ENCODE results near the gene PIP5K1B.

GRCh38 chr9:69054989-69055388 lies 349.9 kb downstream of the PIP5K1B start:
- TF ChIP-seq POLR2AphosphoS5 (IDR thresholded peaks at IDR 0.05; ENCODE audit: borderline replicate concordance, low read depth, low read length) (no peak), EZH2 (IDR thresholded peaks at IDR 0.05) (no peak), FOXP2 (optimal IDR thresholded peaks at IDR 0.05; ENCODE audit: control extremely low read depth, extremely low read length, insufficient read depth) (no peak)
